Fibroblast of pulmonary artery (primary cell): ENCODE data around the gene PPP1R18.
"Not testable (repeated sequence)": the region's sequence is repeated elsewhere in the genome, so short reads cannot be mapped to it uniquely, and the experiment has no call there.

Source experiments
- DNase-seq: peaks from one replicate; pipeline ENCODE4 v3.0.0-alpha.2; 2010; ENCODE audit warnings: low read depth
- H3K4me3 ChIP-seq: replicated peaks from 2 replicates; pipeline ENCODE4 v1.5.1; 2011; ENCODE audit warnings: low read depth, mild to moderate bottlenecking, control low read depth, low read length, moderate library complexity
- TF ChIP-seq, protein P1 (sequence below): IDR thresholded peaks from 2 replicates; pipeline ENCODE4 v1.5.1; 2011; ENCODE audit warnings: mild to moderate bottlenecking, control low read depth, low read length, inconsistent platforms; ENCODE audit errors: missing control alignments

The PPP1R18 gene

DNA sequence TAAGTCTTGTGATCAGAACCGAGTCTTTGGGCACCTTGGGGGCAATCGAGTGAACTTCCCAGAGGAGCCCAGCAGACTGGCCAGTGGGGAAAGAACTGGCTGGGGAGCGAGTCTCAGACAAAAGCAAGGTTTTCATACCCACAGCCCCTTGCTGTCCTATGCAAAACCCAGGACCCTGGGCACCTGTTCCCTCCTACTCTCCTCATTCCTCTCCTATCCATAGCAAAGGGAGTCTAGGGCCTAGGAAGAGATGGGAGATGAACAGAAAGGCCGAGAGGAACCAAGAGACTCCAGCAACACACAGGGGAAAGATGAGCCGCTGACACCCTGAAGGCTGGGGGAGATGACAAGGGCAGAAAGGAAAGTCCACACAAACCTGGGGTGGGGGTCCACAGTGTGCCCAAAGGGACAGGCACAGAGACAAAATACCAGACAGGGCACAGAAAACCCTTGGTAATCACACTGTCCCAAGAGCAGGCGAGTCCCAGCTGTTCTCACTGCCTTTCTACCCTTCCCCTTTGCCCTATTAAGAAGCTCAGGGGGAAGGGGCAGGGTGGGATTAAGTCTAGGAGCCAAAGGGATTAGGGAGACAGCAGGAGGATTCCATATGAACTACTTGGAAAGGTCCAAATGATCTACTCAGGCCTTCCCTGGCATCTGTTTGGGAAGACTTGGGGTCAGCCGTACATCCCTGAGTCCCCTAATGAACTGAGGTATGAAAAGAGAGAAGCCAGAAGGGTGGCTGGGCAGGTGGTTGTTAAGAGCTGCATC is 6.5 kb downstream of the PPP1R18 start:
- DNase-seq = no peak
- H3K4me3 ChIP-seq = peak overlapping the region; percentile 29
- TF ChIP-seq, protein P1, sequence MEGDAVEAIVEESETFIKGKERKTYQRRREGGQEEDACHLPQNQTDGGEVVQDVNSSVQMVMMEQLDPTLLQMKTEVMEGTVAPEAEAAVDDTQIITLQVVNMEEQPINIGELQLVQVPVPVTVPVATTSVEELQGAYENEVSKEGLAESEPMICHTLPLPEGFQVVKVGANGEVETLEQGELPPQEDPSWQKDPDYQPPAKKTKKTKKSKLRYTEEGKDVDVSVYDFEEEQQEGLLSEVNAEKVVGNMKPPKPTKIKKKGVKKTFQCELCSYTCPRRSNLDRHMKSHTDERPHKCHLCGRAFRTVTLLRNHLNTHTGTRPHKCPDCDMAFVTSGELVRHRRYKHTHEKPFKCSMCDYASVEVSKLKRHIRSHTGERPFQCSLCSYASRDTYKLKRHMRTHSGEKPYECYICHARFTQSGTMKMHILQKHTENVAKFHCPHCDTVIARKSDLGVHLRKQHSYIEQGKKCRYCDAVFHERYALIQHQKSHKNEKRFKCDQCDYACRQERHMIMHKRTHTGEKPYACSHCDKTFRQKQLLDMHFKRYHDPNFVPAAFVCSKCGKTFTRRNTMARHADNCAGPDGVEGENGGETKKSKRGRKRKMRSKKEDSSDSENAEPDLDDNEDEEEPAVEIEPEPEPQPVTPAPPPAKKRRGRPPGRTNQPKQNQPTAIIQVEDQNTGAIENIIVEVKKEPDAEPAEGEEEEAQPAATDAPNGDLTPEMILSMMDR = no peak

DNA sequence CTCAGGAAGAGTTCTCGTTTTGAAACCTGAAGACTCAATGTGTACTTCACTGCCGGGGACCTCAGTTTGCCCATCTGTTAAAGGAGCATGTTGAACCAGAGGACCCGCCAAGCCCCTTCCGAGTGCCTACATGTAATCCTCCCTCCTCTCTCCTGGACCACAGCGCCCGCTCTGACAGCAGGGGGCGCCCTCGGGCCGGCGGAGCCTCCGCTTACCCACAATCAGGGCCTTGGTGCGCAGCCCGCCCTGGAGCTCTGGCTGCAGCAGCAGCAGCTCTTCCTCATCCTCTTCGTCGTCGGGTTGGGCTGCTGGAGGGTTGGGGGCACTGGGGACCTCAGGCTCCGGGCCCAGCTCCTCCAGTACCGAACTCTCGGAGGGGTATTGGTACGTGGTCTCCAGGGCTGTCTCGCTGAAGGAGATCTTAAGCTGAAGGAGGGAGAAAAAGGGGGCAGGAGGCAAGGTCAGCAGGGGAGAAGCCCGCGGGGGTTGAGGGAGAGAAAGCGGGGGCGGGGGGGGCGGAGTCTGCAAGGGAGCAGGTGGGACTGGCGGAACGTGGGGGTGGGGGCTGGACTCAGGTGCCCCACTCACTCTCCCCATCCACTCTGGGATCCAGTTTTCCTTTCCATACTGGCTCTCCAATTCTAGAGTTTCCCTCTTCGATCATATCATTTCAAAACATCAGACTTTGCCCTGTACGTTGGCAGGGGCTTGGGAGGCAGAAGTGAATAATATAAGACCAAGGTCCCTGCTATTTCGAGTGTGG is 7.3 kb downstream of the PPP1R18 start:
- DNase-seq = peak; percentile 82
- TF ChIP-seq, protein P1 = peak; percentile 90
- peak overlapping the region; percentile 29 for H3K4me3 ChIP-seq

DNA sequence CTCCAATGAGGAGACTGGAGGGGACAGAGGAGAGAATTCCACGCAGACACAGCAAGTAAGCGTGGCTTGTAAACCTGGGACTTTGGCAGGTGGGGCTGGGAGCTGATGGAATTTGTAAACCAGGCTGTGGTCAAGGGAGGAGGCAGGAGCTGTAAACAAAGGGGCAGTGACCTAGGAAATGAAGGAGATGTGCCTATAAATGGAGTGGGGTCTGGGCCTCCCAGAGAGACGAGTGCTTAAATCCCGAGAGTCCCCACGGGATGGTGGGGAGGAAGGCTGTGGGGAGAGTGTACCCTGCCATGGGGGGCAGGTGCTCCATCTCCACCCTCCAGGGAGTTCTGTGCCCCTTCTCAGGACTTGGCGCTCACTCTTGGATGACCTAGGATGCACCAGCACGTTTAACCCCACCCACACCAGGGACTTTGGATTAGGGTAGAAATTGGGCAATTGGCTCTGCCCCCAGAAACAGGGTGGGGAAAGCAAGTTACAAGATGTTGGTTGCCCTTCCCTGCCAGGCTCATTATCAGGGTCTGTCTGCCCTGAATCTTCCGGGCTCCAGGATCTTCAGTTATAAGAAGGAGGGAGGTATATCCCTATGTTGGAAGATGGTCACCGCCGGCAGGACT is 9.7 kb downstream of the PPP1R18 start:
- TF ChIP-seq, protein P1 = no peak
- no peak overlapping the region for H3K4me3 ChIP-seq
- DNase-seq = no peak

DNA sequence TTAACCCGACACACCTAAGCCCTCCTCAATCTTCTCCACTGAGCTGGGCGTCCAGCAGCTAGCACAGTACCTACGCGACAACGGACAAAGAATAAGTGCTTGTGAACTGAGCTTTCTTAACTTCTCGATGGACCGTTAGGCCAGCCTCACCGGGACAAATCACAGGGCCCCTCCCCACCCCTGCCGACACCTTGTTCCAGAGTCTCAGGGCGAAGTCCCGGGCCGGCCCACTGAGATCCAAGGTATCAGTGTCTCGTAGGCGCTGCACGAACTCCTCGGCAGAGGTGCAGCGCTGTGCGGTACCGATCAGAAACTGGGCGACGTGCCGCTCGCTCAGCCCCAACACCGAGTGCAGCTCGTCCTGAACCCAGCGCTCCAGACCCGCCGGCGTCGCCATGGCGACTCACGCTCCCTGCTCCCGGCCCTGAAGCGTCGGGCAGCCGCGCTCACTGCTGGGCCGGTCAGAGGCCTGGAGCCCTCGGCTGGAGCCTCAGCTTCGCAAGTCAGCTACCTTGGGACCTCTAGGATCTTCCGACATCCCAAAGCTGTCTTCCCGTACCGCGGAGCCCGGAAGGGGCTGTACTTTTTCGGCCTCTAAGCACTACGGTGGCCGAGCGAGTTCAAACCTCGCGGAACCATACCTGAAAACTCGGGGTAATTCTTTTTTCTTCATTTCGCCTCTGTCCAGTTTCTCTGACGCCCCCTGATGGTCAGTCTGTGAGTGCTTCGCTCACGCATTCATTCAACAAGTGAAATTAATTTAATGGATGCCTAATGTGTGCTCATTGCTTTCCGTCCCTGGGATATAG is 13.8 kb downstream of the PPP1R18 start, which contains the start of gene DHX16:
TSS of gene DHX16 (minus strand) at position 562 of the 809 bp plus-strand sequence. CDS start at position 397, 165 bp downstream.
- peak within 1 kb of the TSS; percentile 98 for H3K4me3 ChIP-seq
- TF ChIP-seq, protein P1 = peak; percentile 92
- peak; percentile 99 for DNase-seq

DNA sequence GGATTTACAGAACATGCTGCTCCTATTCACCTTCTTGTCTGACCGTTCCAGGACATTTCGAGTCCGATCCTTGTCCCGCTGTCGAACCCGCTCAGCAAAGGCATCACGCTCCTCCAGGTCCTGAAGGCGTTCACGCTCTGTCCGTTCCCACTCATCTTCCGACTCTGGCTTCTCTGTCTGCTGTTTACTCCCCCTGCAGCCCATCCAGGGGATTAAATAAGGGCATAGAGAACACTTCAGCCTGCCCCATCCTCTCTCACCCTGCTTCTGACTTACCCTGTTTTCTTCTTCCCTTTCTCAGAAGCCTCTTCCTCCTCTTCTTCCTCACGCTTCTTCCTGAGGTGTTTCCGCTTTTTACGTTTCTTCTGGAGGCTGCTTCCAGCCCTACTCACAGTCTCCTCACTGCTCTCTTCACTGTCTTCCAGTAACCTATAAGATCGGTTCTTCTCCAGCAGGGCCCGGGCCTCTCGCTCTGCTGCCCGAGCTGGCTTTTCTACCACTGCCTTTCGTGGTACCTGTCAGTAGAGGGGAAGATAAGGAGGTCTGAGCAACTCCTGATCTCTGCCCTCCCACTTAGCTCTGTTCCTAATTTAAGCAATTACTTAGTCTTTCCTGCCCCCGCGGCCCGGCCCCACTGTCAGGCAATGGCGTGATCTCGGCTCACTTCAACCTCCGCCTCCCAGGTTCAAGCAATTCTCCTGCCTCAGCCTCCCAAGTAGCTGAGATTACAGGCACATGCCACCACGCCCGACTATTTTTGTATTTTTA is 15.5 kb downstream of the PPP1R18 start:
- no peak for DNase-seq
- H3K4me3 ChIP-seq = no peak overlapping the region
- TF ChIP-seq, protein P1 = peak; percentile 29

DNA sequence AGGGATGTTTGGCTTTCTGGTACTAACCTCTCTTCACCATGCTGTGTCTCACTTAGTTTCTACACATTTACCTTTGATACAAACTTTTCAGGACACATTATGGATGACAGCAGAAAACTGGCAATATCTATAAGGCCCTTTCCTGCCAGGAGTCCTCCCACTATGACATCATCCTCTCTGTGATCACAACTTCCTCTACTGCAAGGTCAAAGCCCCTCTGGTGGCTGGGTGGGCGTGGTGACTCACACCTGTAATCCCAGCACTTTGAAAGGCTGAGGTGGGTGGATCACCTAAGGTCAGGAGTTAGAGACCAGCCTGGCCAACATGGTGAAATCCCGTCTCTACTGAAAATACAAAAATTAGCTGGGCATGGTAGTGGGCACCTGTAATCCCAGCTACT is 20.1 kb downstream of the PPP1R18 start:
- not testable (repeated sequence) for DNase-seq, H3K4me3 ChIP-seq
